K562 (cell line): ENCODE measurements around the gene MINAR1.

ENCODE experiments used
- CTCF ChIP-seq, 3 experiments: IDR thresholded peaks in 2 of 3; conservative IDR thresholded peaks in 1 of 3; 2 replicates each; pipeline ENCODE4 v1.5.1; 2011 to 2012; ENCODE audit warnings: low read length in 3 of 3, mild to moderate bottlenecking in 3 of 3, control low read depth in 2 of 3, improper control_type of control experiment in 1 of 3, inconsistent platforms in 1 of 3, low read depth in 1 of 3, mixed read lengths in 1 of 3, moderate library complexity in 1 of 3; ENCODE audit not compliant: insufficient read depth in 2 of 3
- ELF4 ChIP-seq: fragments of 450-650 bp; formaldehyde crosslinking; IDR thresholded peaks from 2 replicates; pipeline ENCODE4 v1.4.0; 2022; ENCODE audit warnings: missing genetic modification characterization
- EZH2 ChIP-seq: IDR thresholded peaks from 2 replicates; pipeline ENCODE4 v1.6.1; 2012; ENCODE audit warnings: low read depth, mild to moderate bottlenecking, inconsistent platforms, low read length, borderline replicate concordance
- HMG20A ChIP-seq: fragments of 450-650 bp; formaldehyde crosslinking; conservative IDR thresholded peaks from 2 replicates; pipeline ENCODE4 v1.4.0; 2020; ENCODE audit warnings: mild to moderate bottlenecking, mixed read lengths
- MAX ChIP-seq: sonication (generic); formaldehyde crosslinking; IDR thresholded peaks from 2 replicates; pipeline ENCODE4 v1.9.0; 2022; ENCODE audit warnings: mild to moderate bottlenecking, missing genetic modification reagents
- MEF2D ChIP-seq: conservative IDR thresholded peaks from 2 replicates; pipeline ENCODE4 v1.6.1; 2016; ENCODE audit warnings: low read depth, missing genetic modification characterization, missing compliant biosample characterization
- NONO ChIP-seq, 2 experiments: fragments of 200-400 bp in 1 of 2; fragments of 450-650 bp in 1 of 2; formaldehyde crosslinking in 1 of 2; IDR thresholded peaks; 2 replicates each; pipeline ENCODE4 v1.6.1; 2017; ENCODE audit warnings: low read depth in 2 of 2, mild to moderate bottlenecking in 2 of 2, moderate library complexity in 2 of 2, low read length in 1 of 2
- RB1 ChIP-seq: fragments of 450-650 bp; IDR thresholded peaks from 2 replicates; pipeline ENCODE4 v1.6.1; 2017; ENCODE audit warnings: low read depth, mild to moderate bottlenecking
- ZNF384 ChIP-seq: IDR thresholded peaks from 2 replicates; pipeline ENCODE4 v1.6.1; 2012; ENCODE audit warnings: low read depth, low read length, improper control_type of control experiment
- ZNF584 ChIP-seq: fragments of 200-800 bp; sonication (Bioruptor generic); IDR thresholded peaks from 2 replicates; pipeline ENCODE4 v1.6.1; 2016; ENCODE audit warnings: low read depth, mild to moderate bottlenecking, missing genetic modification characterization, missing compliant biosample characterization

- TF ChIP-seq EZH2 (no peak), HMG20A (CRISPR knock-in tag) (no peak), CTCF (IDR thresholded peaks at IDR 0.05 in 2 of 3, conservative IDR thresholded peaks at IDR 0.05 in 1 of 3; ENCODE audit: insufficient read depth in 2 of 3, low read depth in 1 of 3, low read length in 3 of 3) (no peak), NONO (IDR thresholded peaks at IDR 0.05; ENCODE audit: low read depth in 2 of 2, low read length in 1 of 2) (no peak), ZNF384 (no peak), MEF2D (no peak), MAX (no peak), ELF4 (CRISPR knock-in tag) (no peak), RB1 (no peak), ZNF584 (no peak)
Measured at GRCh38 chr15:79479616-79480015, 47.5 kb downstream of the MINAR1 start.
